Stimulated activated naive CD4-positive, alpha-beta T cell (primary cell): ENCODE results near the gene KIAA1217.
"Not testable (repeated sequence)": the region's sequence is repeated elsewhere in the genome, so short reads cannot be mapped to it uniquely, and the experiment has no call there.

Experiments used
- DNase-seq, 6 experiments: peaks; one replicate each; lab custom pipeline; 2025; lab: John Stamatoyannopoulos, UW

KIAA1217 gene

DNA sequence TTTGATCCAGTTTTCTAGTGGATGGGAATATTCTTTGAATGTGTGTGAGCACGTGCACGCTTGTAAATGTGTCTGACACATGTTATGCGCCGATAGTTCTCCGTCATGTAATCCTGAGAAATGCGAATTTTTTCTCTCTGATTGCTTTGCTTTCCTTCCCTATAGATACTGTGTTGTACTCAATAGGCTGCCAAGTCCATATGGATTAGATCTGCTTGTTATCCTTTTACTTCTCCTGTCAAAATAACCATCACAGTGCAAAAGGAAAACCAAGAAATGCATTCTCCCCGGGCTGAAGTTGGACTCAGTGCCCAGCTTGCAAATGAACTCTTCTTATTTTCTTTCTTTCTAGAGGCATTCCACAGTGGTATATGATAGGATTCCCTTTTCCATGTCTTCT lies 131.9 kb downstream of the KIAA1217 start:
- no peak for DNase-seq

DNA sequence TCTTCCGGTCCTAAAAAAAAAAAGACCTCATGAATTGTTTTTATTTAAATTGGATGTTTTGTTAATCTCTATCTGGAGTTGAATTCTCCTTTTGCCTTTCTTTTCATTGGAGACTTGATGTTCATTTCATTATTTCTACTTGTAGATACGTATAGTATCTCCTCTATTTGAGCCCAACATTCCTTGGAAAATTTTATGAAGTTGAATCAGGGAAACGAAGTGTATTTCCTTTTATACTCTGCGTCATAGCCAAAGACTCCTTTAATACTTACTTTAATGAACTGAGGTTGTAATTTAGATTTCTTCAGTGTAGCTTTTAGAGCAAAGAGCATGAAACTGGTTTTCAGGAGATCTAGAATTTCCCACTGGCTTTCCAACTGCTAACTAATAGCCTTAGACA lies 132.4 kb downstream of the KIAA1217 start:
- no peak for DNase-seq

DNA sequence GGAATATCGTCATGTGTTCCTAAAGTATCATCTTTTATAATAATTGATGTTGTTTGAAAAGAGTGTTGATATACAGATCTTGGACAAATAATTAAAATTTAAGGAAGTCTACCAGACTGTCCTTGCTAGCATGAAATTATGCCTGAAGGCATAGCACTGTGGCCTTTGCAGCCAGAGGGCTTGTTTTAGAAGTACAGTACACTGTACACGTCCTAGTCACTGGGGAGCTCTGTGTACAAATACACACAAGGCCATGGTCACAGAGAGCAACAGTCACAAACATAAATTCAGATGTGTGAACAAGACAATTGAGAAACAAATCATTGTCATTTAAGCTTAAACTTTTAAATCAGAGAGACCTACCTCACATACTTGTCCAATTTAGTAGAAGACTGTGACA lies 133.0 kb downstream of the KIAA1217 start:
- no peak for DNase-seq

DNA sequence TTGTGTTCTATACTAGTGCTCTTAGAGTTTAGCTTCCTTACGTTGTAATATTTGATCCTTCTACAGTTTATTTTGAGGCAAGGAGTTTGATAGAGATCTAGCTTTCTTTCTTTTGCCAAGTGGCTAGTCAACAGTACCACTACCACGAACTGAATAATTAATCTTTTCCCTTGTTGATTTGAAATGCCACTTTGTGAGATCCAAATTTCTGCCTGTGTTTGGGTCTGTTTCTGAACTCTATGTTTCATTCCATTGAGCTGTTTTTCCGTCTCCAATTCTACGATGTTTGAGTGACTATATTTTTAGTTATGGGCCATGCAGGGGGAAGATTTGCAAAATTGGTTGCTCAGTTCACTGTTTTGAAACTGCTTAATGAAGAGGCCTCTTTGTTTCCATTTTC lies 134.7 kb downstream of the KIAA1217 start:
- DNase-seq = no peak

DNA sequence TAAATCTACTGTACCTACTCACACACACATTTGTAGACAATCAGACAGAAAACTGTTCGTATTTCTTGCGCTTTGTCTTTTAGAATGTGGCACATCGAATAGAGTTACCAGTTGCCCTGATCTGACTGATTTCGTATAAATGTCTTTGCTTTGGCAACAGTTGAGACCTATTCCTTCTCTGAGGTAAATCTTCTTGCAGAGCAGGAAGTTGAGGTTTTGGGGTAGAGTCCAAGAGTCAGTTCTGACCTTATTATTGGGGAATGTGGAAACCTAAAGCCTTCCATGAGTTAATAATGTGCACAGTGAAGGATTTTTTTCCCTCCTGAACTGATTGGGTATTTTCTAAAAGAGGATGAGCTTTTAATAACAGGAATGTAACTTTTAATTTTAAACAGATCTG lies 135.3 kb downstream of the KIAA1217 start:
- no peak for DNase-seq

DNA sequence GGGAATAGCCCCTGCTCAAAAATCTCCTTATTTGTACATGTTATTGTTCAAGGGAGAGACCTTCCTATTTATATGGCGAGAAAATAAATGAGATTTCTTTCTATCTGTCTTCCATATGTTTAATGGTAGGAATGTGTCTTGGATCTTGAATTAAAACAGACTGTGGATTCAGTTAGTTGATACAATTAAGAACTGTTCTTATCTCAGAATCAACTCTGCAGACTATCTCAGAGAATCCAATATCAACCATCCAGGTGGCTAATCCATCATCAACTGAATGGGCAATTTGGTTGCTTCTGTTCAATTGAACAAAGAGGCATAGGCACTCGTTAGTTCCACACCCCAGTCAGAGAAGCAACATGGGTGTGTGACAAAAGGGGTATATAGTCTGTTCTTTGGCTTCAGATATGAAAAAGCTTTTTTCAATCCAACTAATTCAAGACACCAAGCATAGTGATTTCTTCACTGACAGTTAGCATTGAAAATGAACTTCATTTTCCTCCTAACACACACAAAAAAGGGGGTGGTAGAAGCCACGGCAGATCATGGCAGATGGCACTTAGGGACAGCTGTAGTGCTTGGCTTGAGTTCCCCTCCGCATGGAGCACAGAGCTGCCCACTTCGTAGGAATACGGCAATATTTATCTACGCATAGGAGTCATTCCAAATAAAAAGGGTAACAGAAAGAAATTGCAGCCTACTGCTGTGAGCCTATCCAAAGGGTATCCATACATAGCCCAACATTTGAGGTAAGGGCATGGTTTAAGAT lies 135.9 kb downstream of the KIAA1217 start:
- DNase-seq = no peak

DNA sequence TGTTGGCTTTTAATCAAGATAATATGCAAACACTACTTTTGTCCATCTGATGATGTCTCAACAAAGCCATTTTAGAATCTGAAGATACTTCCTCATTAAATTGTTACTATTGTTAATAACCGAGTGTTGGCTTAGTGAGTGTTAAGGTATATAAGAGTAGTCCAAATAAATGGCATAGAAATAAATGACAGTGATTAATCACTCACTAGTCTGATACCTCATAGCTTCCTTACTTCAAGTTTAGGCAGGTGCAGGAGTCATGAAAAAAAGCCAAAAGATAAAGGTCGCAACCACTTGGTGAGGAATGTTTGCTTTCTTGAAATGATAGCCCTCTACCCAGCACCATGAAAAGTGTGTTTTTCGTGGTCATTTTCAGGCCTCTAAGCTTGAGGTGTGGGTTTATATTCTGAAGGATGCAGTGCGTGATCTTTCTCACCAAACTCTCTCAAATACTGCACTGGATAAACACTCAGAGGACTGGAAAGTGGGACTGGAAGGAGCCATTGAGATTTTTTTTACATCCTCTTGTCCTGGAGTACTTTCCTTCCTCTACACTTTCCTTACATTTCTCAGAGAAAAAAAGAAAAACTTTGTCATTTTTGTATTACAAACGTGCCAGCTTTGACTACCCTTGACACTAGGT lies 138.1 kb downstream of the KIAA1217 start:
- DNase-seq = no peak

DNA sequence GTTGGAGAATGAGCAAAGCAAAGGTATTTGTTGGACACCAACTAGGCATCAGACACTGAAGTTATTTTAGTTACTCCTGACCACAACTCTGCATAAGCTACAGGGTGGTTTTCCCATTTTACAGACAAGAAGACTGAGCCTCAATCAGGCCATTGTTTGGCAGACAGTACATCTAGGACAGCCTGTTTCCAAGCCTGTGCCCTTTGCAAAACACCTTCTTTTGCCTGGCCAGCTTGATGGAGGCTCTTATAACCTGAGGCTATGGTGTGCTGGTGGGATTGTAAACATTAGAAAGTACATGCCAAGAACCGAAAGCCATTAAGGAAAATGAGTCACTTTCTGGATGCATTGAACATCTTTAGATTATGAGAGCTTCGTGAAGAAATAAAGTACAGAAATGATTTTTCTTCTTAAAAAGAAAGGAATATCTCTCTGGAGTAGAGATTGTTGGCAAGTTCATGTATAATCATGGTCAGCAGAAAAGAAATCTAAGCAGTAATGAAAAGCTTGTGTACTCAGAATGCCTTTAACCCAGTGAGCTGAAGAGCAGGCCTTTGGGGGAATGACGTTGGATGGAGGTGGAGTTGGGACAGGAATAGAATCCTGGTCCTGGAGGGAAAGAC lies 140.6 kb downstream of the KIAA1217 start:
- no peak for DNase-seq

DNA sequence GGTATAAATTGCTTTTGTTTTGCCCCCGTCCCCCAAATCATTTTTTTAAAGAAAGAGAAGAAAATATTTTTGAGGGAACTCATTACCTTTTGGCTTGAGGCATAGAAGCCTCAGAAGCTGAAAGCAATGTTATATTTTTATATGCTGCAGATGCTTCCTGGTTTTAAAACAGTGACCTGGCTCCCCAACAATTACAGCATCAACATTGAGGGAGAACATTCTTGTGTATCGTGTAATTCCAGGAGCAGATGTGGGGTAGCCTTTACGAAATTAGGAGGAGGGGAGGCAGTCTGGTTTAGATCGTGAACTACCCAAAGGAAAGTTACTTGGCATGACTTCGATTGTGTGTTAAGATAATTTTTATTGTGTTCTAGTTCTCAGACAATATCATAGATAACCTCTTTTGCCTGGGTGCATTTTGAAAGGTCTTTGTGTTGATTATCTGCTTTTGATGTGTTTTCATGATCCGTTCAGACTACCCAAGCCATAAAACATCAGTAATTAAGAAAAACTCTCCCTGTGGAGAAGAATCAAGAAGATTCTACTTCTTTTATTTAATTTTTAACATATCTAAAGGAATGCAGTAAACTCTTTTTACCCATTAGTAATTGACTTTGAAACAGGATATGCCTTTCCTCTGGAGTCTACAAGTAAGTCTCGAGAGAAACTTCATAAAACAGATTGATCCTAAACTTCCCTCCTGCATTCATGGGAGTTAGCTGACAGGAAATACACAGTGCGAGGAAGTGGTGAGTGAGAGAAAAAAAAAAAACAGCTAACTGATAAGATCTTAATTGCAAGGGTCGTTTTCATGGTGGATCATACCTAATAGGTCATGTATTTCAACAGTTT lies 141.4 kb downstream of the KIAA1217 start:
- no peak for DNase-seq

DNA sequence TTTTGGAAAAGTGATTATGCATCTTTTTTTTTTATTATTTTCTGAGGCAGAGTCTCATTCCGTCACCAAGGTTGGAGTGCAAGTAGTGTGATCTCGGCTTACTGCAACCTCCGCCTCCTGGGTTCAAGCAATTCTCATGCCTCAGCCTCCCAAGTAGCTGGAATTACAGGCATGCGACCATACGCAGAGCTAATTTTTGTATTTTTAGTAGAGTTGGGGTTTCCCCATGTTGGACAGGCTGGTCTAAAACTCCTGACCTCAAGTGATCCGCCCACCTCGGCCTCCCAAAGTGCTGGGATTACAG lies 141.9 kb downstream of the KIAA1217 start:
- not testable (repeated sequence) for DNase-seq

DNA sequence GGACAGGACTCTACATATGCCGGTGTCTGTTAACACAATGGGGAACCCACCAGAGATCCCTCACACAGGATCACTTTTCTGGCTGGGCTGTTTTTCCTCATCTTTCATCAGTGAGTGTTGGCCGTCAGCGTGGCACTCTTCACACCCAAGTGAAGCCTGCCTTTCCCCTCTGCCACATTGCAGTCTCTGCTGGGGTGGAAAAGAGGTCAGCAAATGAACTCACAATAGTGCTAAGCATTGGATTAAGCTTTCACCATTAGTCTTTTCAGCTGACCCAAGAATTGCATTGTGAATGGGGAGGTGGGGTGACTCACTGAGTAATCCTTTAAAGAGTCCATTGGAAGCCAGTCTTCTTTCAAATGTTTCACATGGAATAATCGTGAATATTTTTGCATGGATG lies 143.0 kb downstream of the KIAA1217 start:
- DNase-seq = no peak

DNA sequence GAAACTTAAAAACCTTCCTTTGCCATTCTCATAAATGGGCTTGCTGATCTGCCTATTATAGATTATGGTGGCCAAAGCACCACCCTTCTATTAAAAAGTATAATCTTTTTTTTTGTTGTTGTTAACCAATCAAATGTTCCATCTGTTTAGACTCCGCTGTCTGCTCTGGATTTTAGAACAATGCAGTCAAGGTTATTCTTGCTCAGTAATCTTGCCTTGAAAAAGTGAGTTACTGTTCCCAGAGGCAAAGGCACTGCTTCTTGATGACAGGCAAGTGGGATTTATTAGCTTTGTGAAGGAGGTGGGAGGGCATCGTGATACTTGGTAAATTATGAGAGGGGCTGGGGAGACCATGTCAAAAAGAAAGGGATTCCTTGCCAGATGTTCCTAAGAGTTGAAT lies 143.5 kb downstream of the KIAA1217 start:
- no peak for DNase-seq

DNA sequence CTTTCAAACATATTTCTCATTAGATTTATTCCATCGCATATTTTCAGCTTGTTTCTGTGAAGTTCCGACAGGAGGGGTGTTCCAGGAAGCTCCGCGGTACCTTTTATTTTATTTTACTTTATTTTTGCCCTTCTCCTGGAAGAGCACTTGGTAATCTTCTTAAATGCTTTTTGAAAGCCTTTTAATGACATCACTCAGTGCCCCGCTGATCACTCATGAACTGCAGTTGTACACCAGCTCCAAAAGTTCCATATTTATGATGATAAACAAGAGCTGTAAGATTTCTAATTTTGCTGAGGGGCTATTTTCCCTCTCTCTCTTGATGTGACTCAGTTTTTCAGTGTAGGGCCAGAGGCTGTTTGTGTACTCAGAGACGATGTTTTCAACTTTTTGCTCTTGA lies 144.4 kb downstream of the KIAA1217 start:
- DNase-seq = no peak

DNA sequence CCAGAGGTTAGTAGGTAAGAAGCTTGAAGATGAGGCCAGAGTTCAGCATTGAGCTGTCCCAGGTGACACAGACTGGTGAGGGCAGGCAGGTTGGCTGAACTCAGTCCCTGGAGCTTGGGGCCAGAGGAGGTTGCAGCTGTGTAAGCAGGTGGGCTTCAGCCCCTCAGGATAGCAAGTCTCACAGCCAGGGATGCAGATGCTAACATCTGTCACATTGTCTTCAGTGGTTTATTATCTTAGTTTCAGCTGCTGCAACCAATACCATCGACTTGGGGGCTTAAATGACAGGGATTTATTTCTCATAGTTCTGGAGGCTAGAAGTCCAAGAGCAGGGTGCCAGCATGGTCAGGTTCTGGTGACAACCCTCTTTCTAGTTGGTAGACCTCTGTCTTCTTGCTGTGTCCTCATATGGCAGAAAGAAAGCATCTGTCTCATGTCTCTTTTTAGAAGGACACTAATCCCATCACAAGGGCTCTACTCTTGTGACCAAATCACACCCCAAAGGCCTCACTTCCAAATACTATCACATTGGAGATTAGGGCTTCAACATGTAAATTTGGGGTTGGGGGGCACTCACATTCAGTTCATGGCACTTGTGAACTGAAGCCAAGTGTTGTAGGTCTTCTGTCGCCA lies 146.2 kb downstream of the KIAA1217 start:
- no peak for DNase-seq

DNA sequence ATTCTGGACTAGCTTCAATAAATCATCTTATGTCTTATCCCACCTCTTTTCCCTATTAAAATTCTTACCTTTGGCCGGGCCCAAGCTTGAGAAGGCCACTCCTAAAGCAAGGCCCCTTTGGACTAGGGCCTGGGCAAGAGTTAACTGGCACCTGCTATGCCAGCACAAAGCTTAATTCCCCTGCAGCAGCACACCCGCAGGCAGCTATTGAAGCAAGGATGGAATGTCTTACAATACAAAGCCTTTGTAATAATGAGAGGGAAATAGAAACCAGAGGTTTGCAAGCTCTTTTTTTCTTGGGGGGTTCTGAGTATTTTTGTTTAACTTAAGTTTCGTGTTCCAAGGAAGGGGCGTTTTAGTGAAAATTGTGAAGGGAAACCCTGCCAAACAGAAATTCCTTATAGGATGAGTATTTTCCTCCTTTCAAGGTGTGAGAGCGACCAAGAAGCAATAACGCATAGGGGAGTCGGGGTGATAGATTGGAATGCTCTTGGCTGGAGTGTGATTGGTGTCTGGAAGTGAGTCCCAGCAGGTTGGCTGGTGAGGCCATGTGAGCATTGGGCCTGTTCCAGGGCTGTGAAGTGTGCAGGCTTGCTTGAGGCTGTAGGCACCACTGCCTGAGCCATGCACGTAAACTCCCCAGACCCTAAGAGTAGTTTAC lies 148.5 kb downstream of the KIAA1217 start:
- DNase-seq = no peak

DNA sequence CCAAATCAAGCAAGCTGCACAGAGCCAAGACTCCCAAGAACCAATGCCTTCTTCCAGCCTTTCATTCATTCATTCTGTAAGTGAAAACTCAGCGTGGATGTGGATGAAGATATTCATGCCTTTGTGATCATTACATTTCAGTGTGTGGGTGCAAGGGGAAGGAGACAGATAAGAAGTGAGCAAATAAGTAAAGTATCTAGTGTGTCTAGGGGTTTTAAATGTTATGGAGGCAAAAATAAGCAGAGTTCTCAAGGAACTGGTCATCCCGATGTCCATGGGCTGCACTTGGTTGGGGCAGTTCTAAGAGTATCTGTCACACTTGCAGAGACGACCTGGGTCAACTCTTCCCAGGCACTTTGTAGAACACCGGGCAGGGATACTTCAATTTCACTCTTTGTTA lies 149.1 kb downstream of the KIAA1217 start:
- no peak for DNase-seq

DNA sequence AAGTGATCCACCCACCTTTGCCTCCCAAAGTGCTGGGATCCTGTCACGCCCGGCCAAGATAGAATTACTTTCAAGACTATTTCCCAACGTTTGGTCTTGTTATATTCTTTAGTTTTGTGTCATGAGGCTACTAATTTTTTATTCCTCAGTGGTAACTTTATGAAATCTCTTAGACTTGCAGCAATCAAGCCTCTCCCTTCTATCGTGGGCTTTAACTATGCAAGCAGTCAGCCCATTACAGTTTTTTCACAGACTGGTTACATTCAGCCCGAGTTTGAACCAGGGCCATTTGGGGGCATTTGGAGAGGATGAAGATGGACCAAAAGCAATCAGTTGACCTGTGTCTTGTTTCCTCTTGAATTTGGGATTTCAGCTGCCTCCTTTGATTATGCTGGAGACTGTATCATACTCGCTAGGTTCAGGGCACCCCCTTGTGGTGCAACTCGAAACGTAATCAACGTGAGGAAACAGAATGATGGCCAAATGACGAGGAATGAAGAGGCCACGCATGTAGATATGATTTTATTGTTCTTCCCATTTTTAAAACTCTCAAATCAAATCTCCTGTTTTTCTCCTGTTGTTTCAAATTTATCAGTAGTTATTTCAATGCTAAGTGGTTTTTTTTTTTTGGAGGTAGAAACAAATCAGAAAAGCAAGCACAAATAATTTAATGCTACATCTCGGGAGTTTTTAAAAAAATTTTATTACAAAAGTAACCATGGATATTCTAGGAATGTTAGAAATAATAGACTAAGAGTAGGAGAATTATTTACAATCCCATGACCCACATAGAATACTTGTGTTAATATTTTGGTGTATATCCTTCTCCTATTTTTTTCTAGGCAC lies 151.6 kb downstream of the KIAA1217 start:
- peak in 1 of 6 experiments; percentile 3 for DNase-seq

DNA sequence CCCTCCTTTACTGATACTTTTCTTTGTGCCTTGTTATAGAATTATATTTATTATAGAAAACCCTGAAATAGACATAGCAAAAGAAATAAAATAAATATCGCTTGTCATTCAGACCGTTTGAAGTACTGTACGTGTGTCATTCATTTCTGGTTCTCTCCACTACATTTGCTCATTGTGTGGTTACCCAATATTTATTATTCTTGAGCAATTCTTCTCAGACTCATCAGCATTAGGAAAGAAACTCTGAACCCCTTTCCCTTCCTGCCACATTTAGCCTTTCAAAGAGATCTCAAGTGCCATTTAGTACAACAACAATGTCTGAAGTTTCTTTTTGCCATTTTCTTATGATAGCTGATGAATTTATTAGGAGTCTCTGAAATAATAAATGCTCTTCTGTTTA lies 154.1 kb downstream of the KIAA1217 start:
- no peak for DNase-seq

DNA sequence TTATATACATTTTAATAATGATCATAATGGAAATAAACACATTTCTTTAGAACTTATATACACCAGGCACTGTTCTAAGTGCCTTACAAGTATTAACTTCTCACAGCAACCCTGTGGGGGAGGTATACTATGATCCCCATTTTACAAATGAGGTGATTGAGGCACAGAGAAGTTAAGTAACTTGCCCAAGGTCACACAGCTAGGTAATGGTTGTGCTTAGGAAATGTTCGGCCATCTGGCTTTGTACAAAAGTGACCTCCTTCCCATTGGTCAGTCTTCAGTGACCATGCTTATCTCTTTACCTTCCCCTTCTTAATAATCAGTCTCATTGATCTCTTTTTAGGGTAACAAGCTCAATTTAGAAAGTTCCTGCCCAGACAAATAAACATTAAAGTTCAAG lies 158.8 kb downstream of the KIAA1217 start:
- DNase-seq = no peak

DNA sequence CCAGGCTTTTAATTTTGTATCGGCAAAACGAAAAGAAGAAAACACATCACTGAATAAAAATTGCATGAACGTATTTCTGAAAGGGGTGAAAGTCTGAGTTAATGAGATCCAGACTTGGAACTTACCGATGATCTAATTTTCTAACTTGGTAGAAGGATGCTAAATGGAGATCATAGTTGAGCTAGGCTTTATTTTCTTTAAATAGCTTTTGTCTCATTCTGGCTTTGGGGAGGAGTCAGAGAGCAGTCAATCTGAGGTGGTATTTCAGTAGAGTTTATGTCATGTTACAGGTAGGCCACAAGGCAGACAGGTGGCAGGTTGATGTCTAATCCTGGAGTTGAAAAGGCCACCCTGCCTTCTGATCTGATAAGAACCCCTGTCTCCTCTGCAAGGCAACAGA lies 161.9 kb downstream of the KIAA1217 start:
- DNase-seq = no peak

DNA sequence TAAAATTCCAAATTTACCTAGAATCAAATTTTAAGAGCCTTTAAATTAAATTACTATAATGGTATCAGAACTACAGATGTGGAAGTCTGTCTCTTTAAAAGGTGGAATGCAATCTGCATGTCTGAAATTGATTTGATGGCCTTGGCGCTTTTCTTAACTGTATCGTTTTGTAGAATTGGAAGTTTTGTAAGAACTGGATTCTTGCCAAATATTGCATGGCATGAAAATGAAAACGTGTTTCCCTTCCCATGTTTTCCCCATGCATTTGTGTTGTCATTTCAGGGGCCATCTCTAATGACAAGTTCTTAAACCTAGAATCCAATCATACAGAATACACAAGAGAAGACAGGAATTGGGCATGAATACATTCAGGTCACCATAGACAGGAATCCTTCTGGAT lies 162.5 kb downstream of the KIAA1217 start:
- DNase-seq = no peak
